OCI-LY3 (cell line): ENCODE data around the gene SCNN1G.

Experiments
- H2AFZ ChIP-seq: fragments of 200-600, 300-600 bp; shearing (Covaris generic); 2 replicates; pipeline ENCODE4 v1.6.0; 2014; ENCODE audit warnings: antibody characterized with exemption, low read depth, low read length
- H3K27ac ChIP-seq: fragments of 200-600, 300-600 bp; sonication (generic); 2 replicates; pipeline ENCODE4 v1.5.1; 2014; ENCODE audit warnings: mild to moderate bottlenecking, low read length, moderate library complexity, mixed read lengths
- H3K27me3 ChIP-seq: fragments of 200-600, 300-600 bp; sonication (generic); 2 replicates; pipeline ENCODE4 v1.6.1; 2014; ENCODE audit warnings: low read depth, low read length, mixed read lengths
- H3K36me3 ChIP-seq: fragments of 200-600, 300-600 bp; sonication (generic); replicated peaks from 2 replicates; pipeline ENCODE3; 2014; ENCODE audit warnings: low read depth, low read length, mixed read lengths
- H3K4me1 ChIP-seq: fragments of 300-600, 200-600 bp; sonication (generic); 2 replicates; pipeline ENCODE4 v1.6.1; 2014; ENCODE audit warnings: low read length, mixed read lengths
- H3K4me2 ChIP-seq: fragments of 200-600, 300-600 bp; sonication (generic); 2 replicates; pipeline ENCODE4 v1.6.1; 2014; ENCODE audit warnings: low read length, mixed read lengths
- H3K4me3 ChIP-seq: fragments of 300-600, 200-600 bp; sonication (generic); 2 replicates; pipeline ENCODE4 v1.5.1; 2014; ENCODE audit warnings: antibody characterized with exemption, mild to moderate bottlenecking, low read length, moderate library complexity
- H3K79me2 ChIP-seq: fragments of 300-600, 200-600 bp; shearing (Covaris generic); 2 replicates; pipeline ENCODE4 v1.6.1; 2014; ENCODE audit warnings: mild to moderate bottlenecking, low read length, mixed read lengths
- H3K9ac ChIP-seq: fragments of 300-600, 200-600 bp; shearing (Covaris generic); 2 replicates; pipeline ENCODE4 v1.6.0; 2014; ENCODE audit warnings: mild to moderate bottlenecking, low read length, moderate library complexity
- H3K9me3 ChIP-seq: fragments of 200-600, 300-600 bp; shearing (Covaris generic); 2 replicates; pipeline ENCODE4 v1.6.1; 2014; ENCODE audit warnings: low read length, mixed read lengths; ENCODE audit not compliant: insufficient read depth
- H4K20me1 ChIP-seq: fragments of 200-600, 300-600 bp; sonication (generic); 2 replicates; pipeline ENCODE4 v1.6.1; 2016; ENCODE audit warnings: low read length, mixed read lengths; ENCODE audit not compliant: insufficient read depth
- EZH2phosphoT487 ChIP-seq: fragments of 200-600 bp; shearing (Covaris generic); IDR thresholded peaks from 2 replicates; pipeline ENCODE4 v1.6.1; 2018; ENCODE audit warnings: antibody characterized with exemption, mixed run types, low read depth
- TF ChIP-seq, protein P1 (sequence below): fragments of 200-600, 300-600 bp; sonication (generic); IDR thresholded peaks from 2 replicates; pipeline ENCODE4 v1.5.1; 2014; ENCODE audit warnings: antibody characterized with exemption, low read length, low read depth

The SCNN1G gene

DNA sequence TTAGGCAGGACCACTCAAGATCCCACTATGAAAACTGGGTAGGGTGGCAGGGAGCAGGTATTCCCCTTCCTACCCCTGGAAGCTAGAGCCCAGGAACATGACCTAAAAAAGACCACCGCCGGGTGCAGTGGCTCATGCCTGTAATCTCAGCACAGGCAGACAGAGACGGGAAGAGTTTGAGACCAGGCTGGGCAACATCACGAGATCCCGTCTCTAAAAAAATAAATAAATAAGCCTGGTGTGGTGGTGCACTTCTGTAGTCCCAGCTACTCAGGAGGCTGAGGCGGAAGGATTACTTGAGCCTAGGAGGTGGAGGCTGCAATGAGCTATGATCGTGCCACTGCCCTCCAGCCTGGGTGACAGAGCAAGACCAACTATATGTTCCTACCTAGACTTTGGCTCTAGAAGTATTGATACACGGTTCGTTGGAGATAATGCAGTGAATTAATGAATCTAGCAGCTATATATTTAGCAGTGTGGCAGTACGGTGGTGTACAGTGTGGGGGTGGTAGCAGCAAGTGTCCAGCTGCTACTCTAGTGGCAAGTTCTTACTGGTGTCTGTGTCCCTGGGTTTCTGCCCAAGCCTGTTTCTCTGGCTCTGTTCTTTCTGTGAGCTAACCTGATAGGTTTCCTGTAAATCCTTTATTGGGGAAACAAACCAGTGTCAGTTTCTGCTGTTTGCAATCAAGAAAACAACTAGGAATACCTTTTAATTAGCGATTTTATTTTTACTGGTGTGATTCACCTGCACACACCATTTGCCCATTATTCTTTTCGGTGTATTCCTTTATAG is 30.0 kb upstream of the SCNN1G start:
- TF ChIP-seq, protein P1, sequence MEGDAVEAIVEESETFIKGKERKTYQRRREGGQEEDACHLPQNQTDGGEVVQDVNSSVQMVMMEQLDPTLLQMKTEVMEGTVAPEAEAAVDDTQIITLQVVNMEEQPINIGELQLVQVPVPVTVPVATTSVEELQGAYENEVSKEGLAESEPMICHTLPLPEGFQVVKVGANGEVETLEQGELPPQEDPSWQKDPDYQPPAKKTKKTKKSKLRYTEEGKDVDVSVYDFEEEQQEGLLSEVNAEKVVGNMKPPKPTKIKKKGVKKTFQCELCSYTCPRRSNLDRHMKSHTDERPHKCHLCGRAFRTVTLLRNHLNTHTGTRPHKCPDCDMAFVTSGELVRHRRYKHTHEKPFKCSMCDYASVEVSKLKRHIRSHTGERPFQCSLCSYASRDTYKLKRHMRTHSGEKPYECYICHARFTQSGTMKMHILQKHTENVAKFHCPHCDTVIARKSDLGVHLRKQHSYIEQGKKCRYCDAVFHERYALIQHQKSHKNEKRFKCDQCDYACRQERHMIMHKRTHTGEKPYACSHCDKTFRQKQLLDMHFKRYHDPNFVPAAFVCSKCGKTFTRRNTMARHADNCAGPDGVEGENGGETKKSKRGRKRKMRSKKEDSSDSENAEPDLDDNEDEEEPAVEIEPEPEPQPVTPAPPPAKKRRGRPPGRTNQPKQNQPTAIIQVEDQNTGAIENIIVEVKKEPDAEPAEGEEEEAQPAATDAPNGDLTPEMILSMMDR, result no peak
- no peak for TF ChIP-seq EZH2phosphoT487
- Histone ChIP-seq H3K27ac (no peak overlapping the region), H3K36me3 (no peaks in the 10 kb centered on the region), H3K9ac (no peak overlapping the region), H3K9me3 (no peaks in the 10 kb centered on the region), H3K27me3 (0 out of 2 replicates have a peak, but pooled peaks cover 6% of the 10 kb centered on the region), H3K4me3 (no peak overlapping the region), H3K4me1 (peaks cover 10% of the 10 kb centered on the region), H2AFZ (no peak overlapping the region), H3K4me2 (no peak overlapping the region), H3K79me2 (peaks cover 12% of the 10 kb centered on the region), H4K20me1 (no peaks in the 10 kb centered on the region)

DNA sequence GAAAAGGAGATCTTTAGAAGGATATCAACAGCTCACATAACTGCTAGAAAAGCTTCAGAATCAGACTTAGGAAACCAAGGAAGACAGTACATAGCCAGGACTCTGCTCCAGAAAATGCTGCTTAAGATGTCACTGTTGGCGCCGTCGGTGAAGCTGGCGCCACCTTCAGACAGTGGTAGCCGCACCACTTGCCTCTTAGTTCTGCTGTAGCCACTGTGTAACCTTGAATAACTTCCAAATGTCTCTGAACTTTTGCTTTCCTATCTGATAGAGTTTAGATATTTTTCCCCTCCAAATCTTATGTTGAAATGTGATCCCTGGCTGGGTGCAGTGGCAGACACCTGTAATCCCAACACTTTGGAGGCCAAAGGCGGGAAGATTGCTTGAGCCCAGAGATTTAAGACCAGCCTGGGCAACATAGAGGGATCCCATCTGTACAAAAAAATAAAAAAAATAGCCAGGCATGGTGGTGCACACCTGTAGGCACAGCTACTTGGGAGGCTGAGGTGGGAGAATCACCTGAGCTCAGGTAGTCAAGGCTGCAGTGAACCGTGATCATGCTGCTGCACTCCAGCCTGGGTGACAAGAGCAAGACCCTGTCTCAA is 27.0 kb upstream of the SCNN1G start:
- H3K4me2 ChIP-seq, result no peak overlapping the region
- no peak overlapping the region for H3K9ac ChIP-seq
- no peaks in the 10 kb centered on the region for H4K20me1 ChIP-seq
- no peak for TF ChIP-seq EZH2phosphoT487
- TF ChIP-seq, protein P1, result peak; percentile 54
- no peak overlapping the region for H3K4me3 ChIP-seq
- H3K36me3 ChIP-seq, result no peaks in the 10 kb centered on the region
- H3K79me2 ChIP-seq, result no peaks in the 10 kb centered on the region
- 0 out of 2 replicates have a peak, but pooled peaks cover 7% of the 10 kb centered on the region for H3K27me3 ChIP-seq
- H2AFZ ChIP-seq, result no peak overlapping the region; the same call in 1 of the 2 replicates
- H3K27ac ChIP-seq, result no peak overlapping the region
- no peaks in the 10 kb centered on the region for H3K9me3 ChIP-seq
- no peaks in the 10 kb centered on the region for H3K4me1 ChIP-seq

DNA sequence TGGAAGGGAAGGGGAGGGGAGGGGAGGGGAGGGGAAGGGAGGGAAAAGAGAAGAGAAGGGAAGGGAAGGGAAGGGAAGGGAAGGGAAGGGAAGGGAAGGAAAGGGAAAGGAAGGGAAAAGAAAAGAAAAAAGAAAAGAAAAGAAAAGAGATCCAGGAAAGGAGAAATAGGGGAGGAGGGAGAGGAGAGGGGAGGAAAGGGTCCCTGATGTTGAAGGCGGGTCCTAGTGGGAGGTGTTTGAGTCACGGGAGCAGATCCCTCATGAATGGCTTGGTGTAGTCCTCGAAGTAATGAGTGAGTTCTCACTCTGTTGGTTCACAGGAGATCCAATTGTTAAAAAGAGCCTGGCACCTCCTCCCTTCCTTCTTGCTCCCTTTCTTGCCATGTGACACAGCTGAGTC is 26.4 kb upstream of the SCNN1G start:
- Histone ChIP-seq H3K4me1 (no peaks in the 10 kb centered on the region), H3K36me3 (no peaks in the 10 kb centered on the region), H3K4me2 (no peak overlapping the region), H3K79me2 (no peaks in the 10 kb centered on the region), H4K20me1 (no peaks in the 10 kb centered on the region), H2AFZ (no peak overlapping the region), H3K4me3 (no peak overlapping the region), H3K9me3 (no peaks in the 10 kb centered on the region), H3K9ac (no peak overlapping the region), H3K27ac (no peak overlapping the region), H3K27me3 (0 out of 2 replicates have a peak, but pooled peaks cover 10% of the 10 kb centered on the region)
- no peak for TF ChIP-seq EZH2phosphoT487
- TF ChIP-seq, protein P1, result no peak

DNA sequence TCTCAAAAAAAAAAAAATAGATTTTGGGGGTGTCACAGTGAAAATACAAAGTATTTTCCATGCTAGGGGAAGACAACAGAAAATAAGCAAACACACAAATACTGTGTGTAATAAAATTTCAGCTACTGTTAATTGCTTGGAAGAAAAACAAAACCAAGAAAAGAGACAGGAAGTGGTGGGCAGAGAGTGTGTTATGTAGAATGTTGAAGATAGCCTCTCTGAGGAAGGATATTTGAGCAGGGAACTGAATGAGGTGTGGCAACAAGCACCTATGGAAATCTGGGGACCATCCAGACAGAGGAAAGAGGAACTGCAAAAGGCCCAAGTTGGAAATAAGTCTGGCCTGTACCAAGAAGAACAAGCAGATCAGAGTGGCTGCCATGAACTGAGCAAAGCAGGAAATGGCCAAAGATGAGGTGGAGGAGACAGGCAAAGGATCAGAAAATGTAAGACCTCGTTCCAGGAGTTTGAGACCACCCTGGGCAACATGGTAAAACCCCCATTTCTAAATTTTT is 25.5 kb upstream of the SCNN1G start:
- no peaks in the 10 kb centered on the region for H3K36me3 ChIP-seq
- H3K4me3 ChIP-seq, result no peak overlapping the region
- TF ChIP-seq EZH2phosphoT487, result no peak
- TF ChIP-seq, protein P1, result no peak
- no peaks in the 10 kb centered on the region for H3K79me2 ChIP-seq
- no peaks in the 10 kb centered on the region for H3K4me1 ChIP-seq
- 0 out of 2 replicates have a peak, but pooled peaks cover 10% of the 10 kb centered on the region for H3K27me3 ChIP-seq
- H3K9me3 ChIP-seq, result no peaks in the 10 kb centered on the region
- H3K4me2 ChIP-seq, result no peak overlapping the region
- H3K9ac ChIP-seq, result no peak overlapping the region
- H4K20me1 ChIP-seq, result no peaks in the 10 kb centered on the region
- no peak overlapping the region for H3K27ac ChIP-seq
- H2AFZ ChIP-seq, result peak overlapping the region; percentile 23; the same call in 1 of the 2 replicates
